Measurements from ENCODE around the gene SIRPA.

SIRPA gene

DNA sequence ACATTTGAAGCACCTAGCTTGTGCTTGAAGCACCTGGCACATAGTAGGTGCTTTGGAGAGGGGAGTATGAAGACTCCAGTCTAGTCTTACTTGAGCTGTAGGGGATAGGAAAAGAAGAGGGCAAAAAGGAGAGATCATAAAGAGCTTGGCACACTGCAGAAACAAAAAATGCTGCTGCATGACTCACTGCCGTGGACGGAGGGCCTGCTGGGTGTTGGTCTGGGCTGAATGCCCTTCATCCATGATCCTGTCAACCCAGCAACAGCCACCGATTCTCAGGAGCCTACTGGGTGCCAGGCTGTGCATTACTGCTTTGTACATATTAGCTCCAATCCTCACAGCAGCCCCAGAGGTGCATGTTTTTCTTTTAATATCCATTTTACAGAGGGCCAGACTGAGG, 92.6 kb downstream of the SIRPA start:
- Histone ChIP-seq H3K36me3 (no peaks in the 10 kb centered on the region), H3K9me3 (no peaks in the 10 kb centered on the region), H3K9ac (no peak overlapping the region), H3K4me2 (no peak overlapping the region), H3K4me1 (no peaks in the 10 kb centered on the region), H3K4me3 (no peak overlapping the region), H3K27me3 (no peaks in the 10 kb centered on the region), H4K20me1 (no peaks in the 10 kb centered on the region), H3K27ac (no peak overlapping the region)
- no peak for TF ChIP-seq Cebpa-rat (IDR thresholded peaks at IDR 0.05)

Data from BLaER1 (cell line).